CD4-positive, alpha-beta T cell (primary cell): Measurements from ENCODE around the gene MFAP1. TPM values are rescaled to one million over a fixed set of nuclear protein-coding genes. Genes with fewer than 3 reads are reported as not detected.

ENCODE experiments used
- ATAC-seq: fragments of 200-7000 bp; cut with Tn5 transposase; one replicate; pipeline ENCODE4 v1.10.0; 2022; ENCODE audit warnings: mild to moderate bottlenecking; ENCODE audit not compliant: poor library complexity
- CTCF ChIA-PET: fragments of 350-600 bp; sonication (Branson Sonifier 250); formaldehyde crosslinking; loops from one replicate; lab custom pipeline; 2021; ENCODE audit warnings: antibody characterized with exemption, inconsistent platforms; lab: Charles Lee
- POLR2A ChIA-PET: fragments of 350-600 bp; sonication (Branson Sonifier 250); formaldehyde crosslinking; loops from one replicate; lab custom pipeline; 2021; ENCODE audit warnings: antibody characterized with exemption, inconsistent platforms; lab: Charles Lee
- DNase-seq, 14 experiments: peaks; one replicate each; pipeline ENCODE4 v3.0.0-alpha.2; 2013 to 2020; ENCODE audit warnings: mixed read lengths in 2 of 14
- H3K27ac ChIP-seq, 2 donors: one replicate each; pipeline versions ENCODE4 v1.5.1 to v1.7.0; 2013; ENCODE audit warnings: low read length in 2 of 2, low read depth in 1 of 2, mild to moderate bottlenecking in 1 of 2
- H3K27me3 ChIP-seq, 2 experiments: 1 replicate in 1 of 2; 2 replicates in 1 of 2; pipeline versions ENCODE4 v1.6.1 to v1.7.0; 2013; ENCODE audit warnings: low read length in 2 of 2, control low read depth in 1 of 2, mild to moderate bottlenecking in 1 of 2, moderate library complexity in 1 of 2; ENCODE audit not compliant: insufficient read depth in 2 of 2, control insufficient read depth in 1 of 2
- H3K36me3 ChIP-seq: one replicate; pipeline ENCODE4 v1.6.1; 2013; ENCODE audit warnings: low read length, control low read depth; ENCODE audit not compliant: insufficient read depth
- H3K4me1 ChIP-seq: one replicate; pipeline ENCODE4 v1.6.1; 2013; ENCODE audit warnings: low read length, control low read depth; ENCODE audit not compliant: insufficient read depth
- H3K4me3 ChIP-seq: one replicate; pipeline ENCODE4 v1.5.1; 2013; ENCODE audit warnings: mild to moderate bottlenecking, low read length, moderate library complexity
- H3K9me3 ChIP-seq, 2 experiments: 1 replicate in 1 of 2; 2 replicates in 1 of 2; pipeline versions ENCODE4 v1.6.1 to v1.7.0; 2013; ENCODE audit warnings: low read length in 2 of 2, mild to moderate bottlenecking in 2 of 2, control low read depth in 1 of 2, moderate library complexity in 1 of 2; ENCODE audit not compliant: control insufficient read depth in 1 of 2, insufficient read depth in 1 of 2
- H3K27ac Mint-ChIP-seq: one replicate; pipeline ENCODE4 v1.8.0; 2020; ENCODE audit warnings: mixed read lengths
- H3K27me3 Mint-ChIP-seq: one replicate; pipeline ENCODE4 v1.8.0; 2021; ENCODE audit warnings: mixed read lengths
- H3K36me3 Mint-ChIP-seq: one replicate; pipeline ENCODE4 v1.8.0; 2021; ENCODE audit warnings: low read depth, mixed read lengths
- H3K4me1 Mint-ChIP-seq: one replicate; pipeline ENCODE4 v1.8.0; 2021; ENCODE audit warnings: low read depth, mixed read lengths
- H3K4me3 Mint-ChIP-seq: one replicate; pipeline ENCODE4 v1.8.0; 2020; ENCODE audit warnings: mild to moderate bottlenecking, mixed read lengths
- H3K9me3 Mint-ChIP-seq: one replicate; pipeline ENCODE4 v1.8.0; 2020; ENCODE audit warnings: mixed read lengths
- CTCF ChIP-seq: fragments of 200-600 bp; IDR thresholded peaks from one replicate; pipeline ENCODE4 v1.8.0; 2022; ENCODE audit warnings: antibody characterized with exemption, mild to moderate bottlenecking
- intact Hi-C, 2 experiments: fragments of 100-400 bp; cut with DNase I in 1 of 2; cut with micrococcal nuclease in 1 of 2; formaldehyde crosslinking; loops; one replicate each; pipeline versions ENCODE4 v1.15.1 to v1.9.0; 2023 to 2025; cut with DNase I, micrococcal nuclease
- microRNA-seq: library from miRNA; unstranded; fragments of <30 nt; microRNA quantifications from one replicate; pipeline ENCODE4 v1.2.0, GENCODE V29; 2021; ENCODE audit warnings: borderline microRNAs expressed, borderline replicate concordance
- total RNA-seq, 174 experiments: library from RNA in 2 of 174; stranded (reverse) in 2 of 174; gene quantifications; one replicate each; pipeline ENCODE4 v1.2.3 and lab custom pipeline; 2021 to 2026

Gene MFAP1
- total RNA-seq, 2 experiments from 2014 or later = 9.4 to 10.6 TPM

GRCh38 chr15:43762824-43763223, 61.7 kb downstream of the MFAP1 start:
- ATAC-seq (no peak), DNase-seq (no peak)
- no peaks in the 10 kb centered on the region for H3K27me3 Mint-ChIP-seq
- intact Hi-C loops = no loop called here
- H3K4me3 ChIP-seq = no peak overlapping the region
- no peak overlapping the region for H3K27ac ChIP-seq
- peaks cover 93% of the 10 kb centered on the region for H3K36me3 ChIP-seq
- no peak overlapping the region for H3K27ac Mint-ChIP-seq
- no peaks in the 10 kb centered on the region for H3K27me3 ChIP-seq
- H3K36me3 Mint-ChIP-seq = peaks cover 85% of the 10 kb centered on the region
- no peak overlapping the region for H3K4me3 Mint-ChIP-seq
- H3K9me3 Mint-ChIP-seq = no peaks in the 10 kb centered on the region
- no peak for TF ChIP-seq CTCF
- H3K9me3 ChIP-seq = no peaks in the 10 kb centered on the region
- H3K4me1 ChIP-seq = no peaks in the 10 kb centered on the region
- H3K4me1 Mint-ChIP-seq = peaks cover 4% of the 10 kb centered on the region
- ChIA-PET POLR2A (no interaction called here), CTCF (no interaction called here)

Small RNAs within 50 kb of the gene (microRNA-seq; reads per million reads assigned to microRNA genes)
- not detected for gene MIR1282

Other genes starting within 250 kb of the MFAP1 start
- gene PPIP5K1, start 234.5 kb downstream of the MFAP1 start, total RNA-seq = 10 to 100 TPM; 16.9 to 23.8 TPM
- gene CKMT1B, start 230.7 kb downstream of the MFAP1 start, total RNA-seq = not detected
- 1 to 10 TPM; 1.7 to 2.1 TPM for gene STRC, start 205.9 kb downstream of the MFAP1 start, total RNA-seq
- 1 to 10 TPM; 3.0 to 4.1 TPM for gene CATSPER2, start 175.8 kb downstream of the MFAP1 start, total RNA-seq
- not detected for gene CKMT1A, start 130.8 kb downstream of the MFAP1 start, total RNA-seq
- 100 to 1,000 TPM; 179 to 200 TPM for gene PDIA3, start 78.3 kb downstream of the MFAP1 start, total RNA-seq
- 1 to 10 TPM; 1.1 to 2.3 TPM for gene ELL3, start 47.7 kb downstream of the MFAP1 start, total RNA-seq
- gene SERF2, start 32.4 kb downstream of the MFAP1 start, total RNA-seq = 100 to 1,000 TPM; 319 to 323 TPM
- gene SERINC4, start 24.5 kb downstream of the MFAP1 start, total RNA-seq = under 1 TPM in 1 of 2 experiments, not detected in 1; 0.36 TPM
- 10 to 100 TPM; 17.6 to 18.5 TPM for gene HYPK, start 24.1 kb downstream of the MFAP1 start, total RNA-seq
- 1 to 10 TPM; 7.0 to 8.6 TPM for gene WDR76, start 2.3 kb upstream of the MFAP1 start, total RNA-seq